NCI-H146 treated with DMSO at 0.1 percent for 48 hours (cell line): ENCODE data around the gene ADAMTS3.

ENCODE experiments used
- DNase-seq: peaks from one replicate; lab custom pipeline; 2025; ENCODE audit not compliant: unreplicated experiment; lab: John Stamatoyannopoulos, UW

Gene ADAMTS3

DNA sequence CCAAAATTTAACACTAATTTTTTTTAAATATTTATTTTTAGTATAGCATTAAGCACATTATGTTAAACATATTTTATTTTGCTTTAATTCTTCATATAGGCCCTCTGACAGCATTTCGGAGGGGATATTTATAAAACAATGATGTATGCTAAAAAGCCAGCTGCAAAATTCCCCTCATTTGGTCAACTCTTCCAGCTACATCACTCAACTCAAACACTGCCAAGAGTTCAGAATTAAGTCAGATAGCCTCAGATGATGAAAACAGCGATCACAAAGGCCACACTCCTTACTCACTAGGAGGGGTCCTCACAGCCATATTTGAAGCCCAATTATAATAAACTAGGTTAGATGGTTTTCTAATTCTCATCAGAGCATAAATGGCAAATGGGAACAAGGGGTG lies 146.6 kb downstream of the ADAMTS3 start:
- no peak for DNase-seq

DNA sequence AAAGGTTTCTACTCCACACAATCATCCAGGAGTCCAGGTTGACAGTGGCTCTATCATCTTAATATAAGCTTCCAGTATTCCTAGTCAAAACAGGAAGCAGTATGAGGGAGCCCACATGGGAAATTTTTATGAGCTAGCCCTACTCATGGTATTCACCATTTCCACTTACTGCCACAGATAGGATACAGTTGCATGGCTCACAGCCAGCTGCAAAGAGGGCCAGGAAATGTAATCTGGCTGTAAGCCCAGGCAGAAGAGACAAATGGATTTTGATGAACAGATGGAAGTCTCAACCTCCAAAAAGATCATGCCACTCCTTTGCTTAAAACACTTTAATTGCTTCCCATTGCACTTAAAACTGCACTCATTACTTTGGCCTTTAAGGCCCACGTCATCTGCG lies 150.6 kb downstream of the ADAMTS3 start:
- DNase-seq: no peak

DNA sequence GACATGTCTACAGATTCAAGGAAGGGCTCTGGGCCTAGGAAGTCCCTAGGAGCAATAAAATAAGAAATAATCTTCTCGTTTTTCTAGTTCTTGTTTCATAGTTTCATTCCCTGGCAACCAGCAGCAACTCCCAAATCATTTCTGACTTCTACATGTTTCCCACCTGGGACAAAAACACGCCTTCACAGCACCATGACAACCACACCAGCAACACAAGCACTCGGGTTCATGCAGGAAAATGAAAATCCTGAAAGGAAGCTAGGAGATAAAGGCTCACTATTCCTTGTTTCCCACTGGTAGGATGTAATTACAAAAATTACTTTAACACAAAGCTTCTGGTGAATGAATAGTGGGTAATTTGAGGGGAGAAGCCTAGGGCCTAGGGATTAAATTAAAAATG lies 158.9 kb downstream of the ADAMTS3 start:
- DNase-seq: no peak

- DNase-seq: no peak
Measured at GRCh38 chr4:72408568-72408967, 160.5 kb downstream of the ADAMTS3 start.

DNA sequence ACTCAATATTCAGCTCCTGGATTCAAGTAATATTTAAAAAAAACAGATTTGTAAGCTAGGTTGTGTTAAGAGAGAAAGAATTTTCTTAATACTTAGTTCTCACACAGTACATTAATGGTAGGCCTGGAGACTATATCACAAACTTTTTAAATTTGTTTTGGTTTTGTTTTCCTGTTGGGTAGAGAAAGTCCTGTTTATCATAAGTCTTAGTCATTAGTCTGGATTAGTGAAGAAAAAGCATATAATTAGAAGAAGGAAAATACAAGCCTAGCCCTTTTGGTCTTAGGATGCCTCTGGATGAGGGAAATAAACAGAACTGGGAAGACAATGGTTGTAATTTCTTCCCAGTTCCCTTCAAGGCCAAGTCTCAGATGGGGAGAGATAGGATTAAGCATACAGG lies 163.6 kb downstream of the ADAMTS3 start:
- no peak for DNase-seq

DNA sequence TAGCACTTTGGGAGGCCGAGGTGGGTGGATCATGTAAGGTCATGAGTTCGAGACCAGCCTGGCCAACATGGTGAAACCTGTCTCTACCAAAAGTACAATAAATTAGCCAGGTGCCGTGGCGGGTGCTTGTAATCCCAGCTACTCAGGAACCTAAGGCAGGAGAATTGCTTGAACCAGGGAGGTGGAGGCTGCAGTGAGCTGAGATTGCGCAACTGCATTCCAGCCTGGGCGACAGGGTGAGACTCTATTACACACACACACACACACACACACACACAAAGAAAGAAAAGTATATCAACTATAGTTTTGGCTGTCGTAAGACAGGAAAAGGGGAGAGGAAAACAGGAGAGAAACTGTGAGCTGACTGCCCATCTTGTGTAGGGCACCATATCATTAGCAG lies 171.7 kb downstream of the ADAMTS3 start:
- DNase-seq: no peak

GRCh38 chr4:72394012-72394663 lies 174.9 kb downstream of the ADAMTS3 start:
- no peak for DNase-seq

DNA sequence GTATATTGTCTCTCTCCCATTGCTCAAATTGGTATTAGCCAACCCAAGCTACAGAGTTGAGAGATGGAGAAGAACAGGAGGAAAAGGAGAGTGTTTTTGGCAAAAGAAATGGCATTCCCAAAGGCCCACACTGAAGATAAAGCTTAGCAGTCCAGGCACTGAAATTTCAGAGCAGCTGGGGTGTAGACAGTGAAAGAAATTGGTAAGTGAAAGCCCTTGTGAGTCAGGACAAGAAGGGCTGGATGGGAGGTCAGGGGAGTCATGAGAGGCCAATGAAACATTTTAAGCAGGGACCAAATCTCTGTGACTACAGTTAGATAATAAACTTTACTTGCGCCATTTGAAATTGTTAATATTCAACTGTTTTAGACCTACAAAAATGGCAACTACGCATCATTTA lies 177.7 kb downstream of the ADAMTS3 start:
- DNase-seq: no peak

DNA sequence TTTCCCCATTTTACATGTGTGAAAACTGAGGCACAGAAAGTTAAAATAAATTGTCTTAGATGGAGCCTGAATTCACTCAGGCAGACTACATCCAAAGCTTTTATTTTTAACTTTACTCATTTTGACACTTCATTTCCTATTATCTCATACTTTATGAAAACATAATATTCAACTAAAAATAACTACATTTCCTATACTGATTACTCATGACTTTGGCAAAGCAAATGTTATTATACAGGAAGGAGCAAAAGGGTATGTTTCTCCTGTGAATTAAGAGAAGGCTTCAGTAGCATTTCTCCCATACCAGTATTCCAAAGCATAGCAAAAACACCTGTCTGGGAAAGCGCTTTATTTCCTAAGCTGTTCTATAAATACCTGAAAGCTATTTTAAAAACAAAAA lies 178.6 kb downstream of the ADAMTS3 start:
- DNase-seq: no peak

GRCh38 chr4:72388521-72388920 lies 180.5 kb downstream of the ADAMTS3 start:
- DNase-seq: no peak

GRCh38 chr4:72387959-72388358 lies 181.1 kb downstream of the ADAMTS3 start:
- no peak for DNase-seq

DNA sequence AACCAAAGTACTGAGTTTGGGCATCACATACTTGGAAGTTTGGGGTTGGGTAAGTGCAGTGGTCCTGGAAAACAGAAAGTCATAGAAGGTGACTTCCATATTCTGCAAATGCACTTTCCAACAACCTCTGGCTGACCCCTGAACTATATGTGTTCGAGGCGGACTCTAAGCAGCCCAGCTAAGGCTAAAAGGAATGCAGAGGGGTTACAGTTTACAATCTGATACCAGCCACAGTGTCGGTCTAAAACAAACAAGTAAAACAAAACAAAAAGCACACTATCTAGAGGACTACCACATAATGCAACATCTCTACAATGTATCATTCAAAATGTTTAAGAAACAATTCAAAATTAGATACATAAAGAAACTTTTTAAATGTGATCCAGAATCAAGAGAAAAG lies 185.6 kb downstream of the ADAMTS3 start:
- no peak for DNase-seq

DNA sequence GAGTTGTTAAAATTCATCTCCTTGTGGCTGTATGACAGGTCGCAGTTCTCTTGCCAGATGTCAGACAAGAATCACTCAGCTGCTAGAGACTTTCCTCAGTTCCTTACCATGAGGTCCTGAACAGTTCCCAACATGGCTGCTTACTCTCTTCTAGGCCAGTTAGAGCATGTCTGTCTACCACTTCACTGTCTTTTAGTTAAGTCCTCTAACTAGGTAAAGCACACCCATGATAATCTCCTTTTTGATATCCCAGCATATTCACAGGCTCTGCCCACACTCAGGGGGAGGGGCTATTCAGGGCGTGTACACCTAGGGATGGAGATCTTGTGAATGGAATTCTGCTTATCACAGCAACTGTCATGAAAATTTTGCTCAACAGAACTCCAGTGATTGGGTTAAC lies 190.1 kb downstream of the ADAMTS3 start:
- no peak for DNase-seq

- DNase-seq: no peak
Measured at GRCh38 chr4:72377491-72378194, 191.4 kb downstream of the ADAMTS3 start.

DNA sequence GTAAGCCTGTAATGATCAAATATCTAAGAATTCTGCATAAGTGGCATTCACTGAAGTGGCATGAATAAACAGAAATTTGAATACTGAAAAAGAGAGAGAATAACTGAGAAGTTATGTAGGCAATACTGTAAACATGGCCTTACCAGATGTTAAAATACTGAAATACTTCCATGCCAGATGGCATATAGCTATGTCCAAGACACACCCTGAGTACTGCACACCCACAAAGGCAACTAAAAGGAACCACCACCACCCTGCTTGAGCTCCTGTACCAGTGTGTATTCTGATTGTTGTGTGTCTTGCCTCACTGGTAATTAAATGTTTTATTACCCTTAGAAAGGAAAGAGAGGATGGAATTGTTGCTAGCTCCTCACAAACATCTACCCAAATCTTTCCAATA lies 192.1 kb downstream of the ADAMTS3 start:
- no peak for DNase-seq

DNA sequence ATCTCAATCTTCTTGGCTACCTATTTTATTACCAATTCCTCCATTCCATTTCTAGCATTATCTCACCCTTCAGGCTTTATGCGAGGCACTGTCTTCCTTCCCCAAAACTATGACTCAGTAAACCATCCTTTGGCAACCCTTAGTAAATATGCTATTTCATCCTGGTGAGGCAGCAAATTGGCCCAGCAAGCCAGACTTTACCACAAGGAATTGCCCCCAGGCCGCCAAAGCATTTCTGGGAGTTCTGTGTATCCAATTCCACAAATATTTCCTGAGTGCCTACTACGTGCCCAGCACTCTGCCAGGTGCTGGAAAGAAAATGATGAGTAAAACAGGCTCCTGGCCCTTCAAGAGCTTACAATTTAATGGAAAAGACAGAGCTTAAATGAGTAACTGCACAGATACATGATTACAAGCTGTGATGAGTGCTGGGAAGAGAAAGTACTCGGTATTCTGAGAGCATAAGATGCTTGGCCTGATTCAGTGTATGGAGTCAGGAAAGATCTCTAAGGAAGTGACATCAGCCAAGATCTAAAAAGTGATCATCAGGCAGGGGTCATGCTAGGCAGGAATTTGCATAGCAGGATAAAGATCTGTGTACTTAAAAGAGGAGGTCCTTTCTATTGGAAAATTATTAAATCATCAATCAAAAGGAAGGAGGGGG lies 193.8 kb downstream of the ADAMTS3 start:
- DNase-seq: no peak

DNA sequence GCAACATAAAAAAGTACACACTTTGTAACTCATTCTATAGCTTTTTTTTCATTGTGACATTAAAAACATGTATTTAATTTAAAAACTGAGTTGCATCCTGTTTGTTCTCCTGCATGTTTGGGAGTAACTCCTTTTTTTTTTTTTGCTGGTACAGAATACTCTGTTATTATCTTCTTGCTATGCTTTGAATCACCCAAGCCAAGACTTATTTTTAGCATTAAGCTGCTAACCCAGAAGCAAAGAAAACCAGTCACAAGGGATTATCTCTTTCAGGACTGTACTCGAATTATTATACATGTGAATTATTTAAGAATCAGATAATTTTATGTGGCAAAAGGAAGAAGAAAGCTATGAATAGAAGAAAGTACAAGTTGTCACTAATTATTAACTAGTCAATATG lies 194.9 kb downstream of the ADAMTS3 start:
- DNase-seq: no peak

GRCh38 chr4:72366601-72367000 lies 202.4 kb downstream of the ADAMTS3 start:
- DNase-seq: no peak

- no peak for DNase-seq
Measured at GRCh38 chr4:72365981-72366380, 203.0 kb downstream of the ADAMTS3 start.

DNA sequence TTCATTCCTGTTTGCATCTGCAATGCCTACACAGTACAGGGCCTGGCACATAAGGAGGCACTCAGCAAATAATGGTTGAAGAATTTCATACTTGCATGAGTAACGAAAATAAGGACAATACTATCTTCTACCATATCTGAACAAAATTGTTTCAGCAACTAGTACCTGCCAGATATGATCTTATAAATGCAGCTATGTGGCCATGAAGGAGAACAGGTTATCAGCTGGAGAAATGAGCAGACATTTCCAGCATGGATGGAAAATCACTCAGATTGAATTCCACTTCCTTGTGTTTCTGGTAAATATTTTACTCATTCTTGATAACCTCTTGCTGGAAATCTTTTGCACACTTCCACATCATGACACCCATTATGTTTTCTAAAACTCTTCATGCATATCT lies 204.0 kb downstream of the ADAMTS3 start:
- DNase-seq: no peak

GRCh38 chr4:72360075-72360474 lies 208.9 kb downstream of the ADAMTS3 start:
- DNase-seq: no peak

GRCh38 chr4:72358483-72358882 lies 210.5 kb downstream of the ADAMTS3 start:
- DNase-seq: no peak
